Vagina (tissue), 2 donors: Measurements from ENCODE around the gene MOCS1.

Experiments used
- CTCF ChIP-seq, 3 experiments: fragments of 450-650 bp in 2 of 3; fragments of 200-600 bp in 1 of 3; sonication (generic) in 1 of 3; IDR thresholded peaks; one replicate each; pipeline ENCODE4 v1.5.1; 2017 to 2019; ENCODE audit warnings: antibody characterized with exemption in 3 of 3, mild to moderate bottlenecking in 2 of 3, moderate library complexity in 2 of 3
- POLR2A ChIP-seq, 2 donors: fragments of 450-650 bp; IDR thresholded peaks; one replicate each; pipeline ENCODE4 v1.6.1; 2017; ENCODE audit warnings: antibody characterized with exemption in 2 of 2, mild to moderate bottlenecking in 2 of 2, moderate library complexity in 2 of 2
- POLR2AphosphoS5 ChIP-seq, 2 donors: sonication (generic); formaldehyde crosslinking; IDR thresholded peaks; one replicate each; pipeline ENCODE4 v1.9.0; 2017; ENCODE audit warnings: antibody characterized with exemption in 2 of 2, mild to moderate bottlenecking in 2 of 2, low read depth in 1 of 2; ENCODE audit not compliant: insufficient read depth in 1 of 2

GRCh38 chr6:39912446-39912845 lies 21.8 kb downstream of the MOCS1 start:
- TF ChIP-seq CTCF (IDR thresholded peaks at IDR 0.05) (no peak), POLR2A (IDR thresholded peaks at IDR 0.05) (no peak), POLR2AphosphoS5 (IDR thresholded peaks at IDR 0.05; ENCODE audit: insufficient read depth in 1 of 2, low read depth in 1 of 2) (no peak)
